ENCODE measurements around the gene ZNF827.

The ZNF827 gene

DNA sequence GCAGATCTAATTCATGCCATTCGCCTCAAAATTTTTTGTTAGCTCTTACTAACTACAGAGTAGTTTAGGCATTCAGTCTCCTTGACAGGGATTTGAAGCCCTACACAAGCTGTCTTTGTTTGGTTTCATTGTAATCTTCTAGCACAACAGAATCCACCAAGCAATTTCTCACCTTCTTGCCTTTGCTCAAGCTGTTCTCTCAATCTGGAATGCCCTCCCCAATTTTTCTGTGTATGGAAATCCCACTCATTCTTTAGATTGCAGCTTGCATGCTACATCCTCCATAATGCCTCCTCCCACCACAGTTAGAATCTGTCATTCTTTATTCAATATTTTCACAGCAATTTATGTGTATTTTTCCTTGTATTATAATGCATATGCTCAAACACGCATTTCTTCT lies 195.0 kb downstream of the ZNF827 start:
- no peak for DNase-seq

DNA sequence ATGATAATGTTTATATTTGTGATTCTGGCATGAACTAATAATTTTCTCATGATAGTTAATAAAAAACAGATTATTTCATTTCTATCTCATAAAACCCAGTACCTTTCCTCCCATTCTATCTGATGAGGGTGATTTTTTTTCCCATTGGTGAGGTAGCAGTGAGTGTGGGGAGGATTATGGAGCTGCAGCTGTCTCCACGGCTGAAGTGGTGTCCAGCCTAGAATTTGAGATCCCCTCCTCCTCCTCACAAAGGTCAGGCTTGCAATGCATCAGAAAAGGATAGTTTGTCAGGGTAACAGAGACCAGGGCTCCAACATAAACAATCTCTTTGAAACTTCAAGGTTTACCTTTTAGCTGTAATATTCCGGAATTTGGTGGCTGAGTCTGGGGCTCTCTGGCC lies 197.8 kb downstream of the ZNF827 start:
- no peak for DNase-seq

DNA sequence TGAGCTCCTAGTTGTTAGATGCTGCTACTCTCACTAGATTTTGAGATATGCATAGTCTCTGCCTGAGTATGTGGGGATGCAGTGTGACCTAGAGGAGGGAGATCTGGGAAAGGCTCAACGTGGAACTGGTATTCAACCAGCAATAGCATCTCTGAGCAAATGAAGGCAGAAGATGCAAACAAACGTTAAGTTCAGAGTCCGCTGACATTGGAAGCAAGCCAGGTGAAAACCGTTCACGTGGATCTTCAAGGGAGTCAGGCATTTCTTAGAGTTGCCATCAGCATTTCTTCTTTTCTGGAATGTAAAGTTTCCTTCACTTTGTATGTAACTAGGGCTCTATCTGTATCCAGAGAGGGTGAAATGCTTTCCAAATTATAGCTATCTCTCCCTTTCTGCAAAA lies 198.8 kb downstream of the ZNF827 start:
- DNase-seq: no peak

DNA sequence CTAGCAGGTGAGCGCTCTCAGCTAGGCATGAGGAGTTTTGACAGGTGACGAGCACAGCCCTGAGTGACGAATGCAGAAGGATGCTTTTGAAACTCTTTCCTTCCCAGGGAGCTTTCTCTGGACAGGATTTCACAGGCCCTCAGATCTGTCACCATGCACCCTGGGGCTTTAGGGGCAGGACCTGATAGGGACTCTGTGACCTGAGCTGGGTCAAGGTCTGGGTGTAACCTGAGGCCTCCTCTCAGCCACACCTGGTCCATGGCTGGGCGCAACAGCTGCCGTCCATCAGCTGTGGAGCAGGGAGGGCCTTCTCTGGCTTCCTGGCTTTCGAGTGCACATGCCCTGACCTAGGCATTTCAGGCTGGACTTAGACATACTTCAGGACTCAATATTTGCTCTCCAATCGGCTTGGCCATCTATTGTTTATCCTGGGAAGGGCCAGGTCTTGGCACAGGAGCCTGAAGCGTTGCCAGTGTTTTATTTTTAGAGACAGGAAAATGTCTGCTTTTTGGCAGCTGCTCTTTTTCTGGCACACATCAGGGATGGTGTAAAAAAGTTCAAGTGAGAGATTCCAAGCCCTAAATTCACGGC lies 202.3 kb downstream of the ZNF827 start:
- DNase-seq: peak; percentile 49

DNA sequence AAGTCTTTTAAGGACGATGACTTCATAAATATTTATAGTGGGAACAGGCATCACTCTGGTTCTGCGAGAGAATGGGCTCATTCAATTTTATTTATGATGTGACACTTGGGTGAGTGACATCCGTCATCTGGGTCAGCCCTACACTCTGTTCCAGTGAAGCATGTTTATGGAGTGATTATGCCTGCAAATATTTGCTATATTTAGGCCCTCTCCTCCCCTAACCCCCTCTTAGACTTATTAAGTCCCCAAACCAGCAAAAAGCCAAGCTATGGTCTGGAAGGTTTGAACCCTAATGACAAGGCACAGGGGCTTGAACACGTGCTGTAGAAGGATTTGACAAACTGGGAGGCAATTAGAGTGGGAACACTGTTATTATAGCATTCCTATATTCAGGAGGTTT lies 202.8 kb downstream of the ZNF827 start:
- no peak for DNase-seq

DNA sequence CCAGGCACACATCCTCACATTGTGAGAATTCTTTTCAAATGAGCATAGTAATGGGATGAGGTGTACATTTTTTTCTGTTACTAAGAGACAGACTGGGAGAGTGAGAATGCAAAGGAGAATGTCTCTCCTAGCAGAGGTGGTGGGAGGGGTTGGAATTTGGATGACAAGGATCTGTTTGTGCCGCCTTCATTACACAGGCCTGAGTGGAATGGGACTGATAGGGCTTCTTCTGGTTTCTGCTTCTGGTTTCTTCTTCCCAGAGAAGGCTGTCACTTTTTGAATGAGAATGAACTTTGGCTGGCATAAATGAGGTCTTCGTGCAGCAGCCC lies 203.3 kb downstream of the ZNF827 start:
- no peak for DNase-seq

DNA sequence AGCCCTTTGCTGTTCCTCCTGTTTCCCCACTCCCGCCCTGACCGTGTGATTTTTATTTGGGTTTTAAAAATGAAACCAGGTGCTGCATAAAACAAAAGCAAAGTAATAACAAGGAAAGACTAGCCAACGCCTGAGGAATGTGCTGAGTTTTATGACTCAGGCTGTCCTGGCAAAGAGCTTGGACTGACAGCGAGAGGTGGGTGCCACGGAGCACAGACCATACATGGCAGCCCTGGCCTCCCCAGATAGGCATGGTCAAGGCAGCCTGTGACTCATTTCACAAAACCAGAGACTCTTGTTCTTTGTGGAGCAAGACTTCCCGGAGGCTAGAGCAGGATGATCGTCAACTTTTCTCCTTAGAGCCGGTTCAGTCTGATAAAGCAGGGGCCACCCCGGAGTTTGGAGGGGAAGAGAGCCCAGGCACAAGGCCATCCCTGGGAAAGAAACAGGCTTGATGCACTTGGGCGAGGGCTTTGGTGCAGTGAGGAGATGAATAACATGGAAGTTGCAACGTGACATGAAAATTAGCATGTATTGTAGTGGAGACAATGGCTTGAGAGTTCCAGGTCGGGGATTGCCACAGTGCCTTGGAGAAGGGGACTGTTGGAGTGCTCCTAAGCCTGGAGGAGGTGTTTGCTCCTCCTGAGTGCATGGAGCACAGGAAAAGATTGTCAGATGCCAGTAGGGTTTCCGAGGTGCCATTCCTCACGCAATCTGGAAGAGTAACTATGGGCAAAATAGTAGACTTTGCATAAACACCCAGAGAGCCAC lies 203.9 kb downstream of the ZNF827 start:
- no peak for DNase-seq

DNA sequence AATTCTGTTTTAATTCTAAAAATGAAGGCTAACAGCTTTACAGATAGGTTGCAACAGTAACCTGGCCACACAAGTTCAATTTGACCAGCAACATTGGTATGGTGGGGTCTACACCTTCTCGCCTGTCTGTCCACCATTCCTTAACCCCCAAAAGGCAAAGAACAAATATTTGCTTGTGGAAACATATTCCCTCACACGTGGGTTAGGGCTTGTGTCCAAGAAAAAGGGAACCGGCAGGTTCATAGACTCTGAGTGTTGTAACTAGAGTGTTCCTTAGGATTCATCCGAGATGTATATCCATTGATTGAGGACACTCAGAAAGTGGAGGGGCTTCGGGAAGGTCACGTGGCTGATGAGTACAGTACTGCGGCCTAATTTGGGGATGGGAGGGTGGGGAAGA lies 204.6 kb downstream of the ZNF827 start:
- no peak for DNase-seq

DNA sequence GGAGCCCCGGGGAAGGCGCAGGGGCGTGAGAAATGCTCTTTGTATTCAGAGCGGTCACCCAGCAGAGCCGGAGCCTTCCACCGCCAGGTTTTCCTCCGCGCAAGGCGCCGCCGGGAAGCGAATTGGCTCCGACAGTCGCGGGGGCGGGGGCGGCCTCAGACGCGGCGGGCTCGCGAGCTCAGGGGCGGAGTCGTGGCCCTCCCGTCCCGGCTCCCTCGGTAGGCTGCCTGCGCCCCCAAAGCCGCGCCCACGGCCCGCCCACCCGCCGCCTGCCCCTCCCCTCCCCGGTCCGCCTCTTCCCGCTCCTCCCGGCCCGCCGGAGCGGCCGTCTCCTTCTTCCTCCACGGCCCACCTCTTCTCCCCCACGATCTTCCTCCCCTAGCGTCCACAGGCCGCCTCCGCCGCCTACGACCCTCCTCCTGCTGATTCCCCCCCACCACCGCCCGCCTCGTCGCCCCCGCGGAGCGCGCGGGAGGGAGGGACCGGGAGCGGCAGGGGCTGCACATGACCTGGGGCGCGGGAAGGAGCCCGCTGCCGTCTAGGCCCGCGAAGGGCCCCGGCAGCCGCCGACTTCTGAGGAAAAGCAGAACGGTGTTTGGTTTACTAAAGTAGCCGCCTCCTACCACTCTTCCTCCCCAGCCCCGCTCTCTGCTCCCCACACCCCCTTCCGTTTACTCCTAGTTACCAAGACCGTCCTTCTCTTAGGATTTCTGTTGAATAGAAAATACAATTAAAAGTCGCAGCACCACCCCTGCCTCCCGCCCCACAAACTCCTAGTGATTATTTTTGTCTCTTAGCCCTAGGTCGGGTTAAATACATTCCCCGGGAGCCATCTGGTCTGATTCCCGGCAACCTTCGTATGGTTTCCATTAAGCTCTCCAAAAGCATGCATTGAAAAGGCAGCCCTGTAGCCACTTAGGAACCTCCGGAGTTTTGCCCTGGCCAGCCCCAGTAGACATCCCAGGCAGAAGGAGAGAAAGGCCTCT lies 205.4 kb downstream of the ZNF827 start:
- DNase-seq: peak; percentile 96

DNA sequence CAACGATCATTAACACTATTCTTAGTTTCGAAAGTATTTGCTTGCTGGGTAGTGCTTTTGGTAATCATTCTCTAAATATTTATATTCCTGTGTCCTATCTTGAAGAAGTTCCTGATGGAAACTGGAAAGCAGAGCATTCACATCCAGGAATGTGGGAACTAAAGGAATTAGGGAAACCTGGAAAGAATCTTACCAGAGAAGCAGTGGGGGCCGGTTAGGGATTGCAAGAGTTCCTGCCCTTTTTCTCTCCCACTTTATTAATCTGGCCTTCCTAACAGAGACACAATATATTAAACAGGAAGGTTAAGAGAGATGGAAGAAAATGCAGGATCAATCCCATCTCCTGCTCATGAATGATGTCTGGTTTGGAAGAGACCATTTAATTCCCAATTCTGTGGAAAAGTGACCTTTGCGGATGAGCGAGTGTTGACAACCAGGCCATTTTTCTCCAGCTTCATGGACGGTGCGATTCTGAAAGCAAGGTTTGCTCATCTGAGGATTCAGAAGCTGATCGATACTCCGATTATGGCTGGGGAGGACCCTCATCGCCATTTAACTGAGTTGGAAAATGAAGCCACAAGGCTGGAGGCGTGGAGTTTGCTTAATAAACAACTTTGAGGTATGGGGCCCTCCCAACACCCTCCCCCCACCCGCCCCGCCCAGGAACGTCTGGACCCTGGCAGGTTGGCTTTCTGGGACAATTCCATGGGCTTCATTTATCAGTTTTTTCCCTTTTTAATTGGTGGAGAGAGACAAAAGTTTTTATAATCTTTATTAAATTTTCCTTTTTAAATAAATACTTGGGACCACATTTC lies 206.4 kb downstream of the ZNF827 start:
- no peak for DNase-seq

DNA sequence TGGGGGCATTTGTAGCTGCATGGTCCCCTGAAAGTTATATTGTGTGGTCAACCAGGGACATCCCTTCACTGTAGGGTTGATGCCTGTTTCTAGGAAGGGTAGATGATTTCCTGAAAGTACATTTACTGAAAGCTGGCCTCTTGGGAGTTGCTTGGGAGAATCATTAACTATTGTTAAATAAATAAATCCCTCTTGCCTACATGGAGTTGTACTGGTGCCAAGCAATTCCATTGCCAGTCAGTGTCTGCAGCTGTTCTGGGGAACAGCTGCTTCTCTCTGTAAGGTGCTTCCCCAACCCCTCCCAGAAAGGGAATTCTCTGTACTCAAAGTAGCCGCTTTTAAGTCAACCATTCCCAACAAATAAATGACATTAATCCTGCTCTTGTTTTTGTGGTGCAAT lies 207.6 kb downstream of the ZNF827 start:
- peak; percentile 89 for DNase-seq

DNA sequence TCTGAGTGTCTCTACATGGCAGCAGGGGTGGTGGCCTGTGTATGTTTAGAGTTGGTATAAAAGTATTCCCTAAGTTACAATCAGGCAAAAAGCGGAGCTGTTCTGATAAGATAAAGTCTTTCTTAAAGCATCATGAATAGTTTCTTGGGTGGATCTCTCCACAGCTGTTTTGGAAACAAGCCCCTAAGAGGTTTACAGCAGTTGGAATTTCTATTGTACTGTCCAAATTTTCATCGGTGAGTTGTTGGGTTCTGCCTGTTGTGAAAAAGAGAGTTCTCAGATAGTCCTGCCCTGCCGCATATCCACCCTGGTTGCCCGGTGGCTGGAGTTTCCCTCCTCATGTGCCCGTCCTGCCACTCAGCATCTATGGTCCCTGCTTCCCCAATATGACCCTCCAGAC lies 208.6 kb downstream of the ZNF827 start:
- no peak for DNase-seq

DNA sequence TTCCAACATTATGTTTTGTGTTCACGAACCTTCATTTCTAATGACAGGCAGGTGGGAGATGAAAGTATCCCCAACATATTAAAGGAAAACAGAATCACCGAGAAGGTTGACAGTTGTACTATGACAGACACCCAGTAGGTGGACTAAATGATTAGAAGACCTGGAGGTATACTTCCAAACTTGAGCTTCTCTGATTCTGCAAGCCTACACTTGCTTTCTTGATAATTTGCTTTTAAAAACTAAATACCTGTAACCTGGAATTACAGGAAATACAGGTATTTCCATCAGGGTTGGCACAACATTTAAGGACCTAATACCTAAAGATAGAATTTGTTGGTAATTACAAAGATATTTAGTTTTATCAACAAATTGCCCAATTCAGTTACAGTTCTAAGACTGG lies 215.3 kb downstream of the ZNF827 start:
- DNase-seq: no peak

DNA sequence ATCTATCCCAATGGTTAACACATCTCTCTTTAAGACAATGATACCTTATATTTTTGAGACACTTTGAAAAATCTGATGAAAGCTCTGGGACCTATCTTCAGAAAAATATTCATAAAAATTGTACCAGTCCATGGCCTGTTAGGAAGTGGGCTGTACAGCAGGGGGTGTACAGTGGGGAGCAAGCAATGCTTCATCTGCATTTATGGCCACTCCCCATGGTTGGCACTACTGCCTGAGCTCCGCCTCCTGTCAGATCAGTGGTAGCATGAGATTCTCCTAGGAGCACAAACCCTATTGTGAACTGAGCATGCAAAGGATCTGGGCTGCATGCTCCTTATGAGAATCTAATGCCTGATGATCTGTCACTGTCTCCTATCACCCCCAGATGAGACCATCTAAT lies 216.1 kb downstream of the ZNF827 start:
- no peak for DNase-seq

DNA sequence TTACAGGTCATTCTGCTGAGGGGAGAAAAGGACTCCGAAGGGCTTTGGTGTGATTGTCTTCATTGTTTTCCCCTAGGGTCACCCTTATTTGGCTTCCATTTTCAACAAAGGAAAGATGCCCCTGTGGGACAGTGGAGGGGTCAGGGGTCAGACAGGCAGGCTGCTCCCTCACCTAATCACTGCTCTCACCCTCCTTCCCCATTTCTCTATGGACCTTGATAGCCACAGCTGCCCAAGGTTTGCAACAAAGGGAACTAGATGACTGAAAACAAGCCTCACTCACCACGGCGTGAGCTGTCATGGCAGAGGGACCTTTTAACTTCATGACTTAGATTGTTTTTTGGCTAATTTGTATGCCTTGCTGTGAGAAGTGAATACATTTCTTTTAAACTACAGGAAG lies 218.0 kb downstream of the ZNF827 start:
- no peak for DNase-seq

DNA sequence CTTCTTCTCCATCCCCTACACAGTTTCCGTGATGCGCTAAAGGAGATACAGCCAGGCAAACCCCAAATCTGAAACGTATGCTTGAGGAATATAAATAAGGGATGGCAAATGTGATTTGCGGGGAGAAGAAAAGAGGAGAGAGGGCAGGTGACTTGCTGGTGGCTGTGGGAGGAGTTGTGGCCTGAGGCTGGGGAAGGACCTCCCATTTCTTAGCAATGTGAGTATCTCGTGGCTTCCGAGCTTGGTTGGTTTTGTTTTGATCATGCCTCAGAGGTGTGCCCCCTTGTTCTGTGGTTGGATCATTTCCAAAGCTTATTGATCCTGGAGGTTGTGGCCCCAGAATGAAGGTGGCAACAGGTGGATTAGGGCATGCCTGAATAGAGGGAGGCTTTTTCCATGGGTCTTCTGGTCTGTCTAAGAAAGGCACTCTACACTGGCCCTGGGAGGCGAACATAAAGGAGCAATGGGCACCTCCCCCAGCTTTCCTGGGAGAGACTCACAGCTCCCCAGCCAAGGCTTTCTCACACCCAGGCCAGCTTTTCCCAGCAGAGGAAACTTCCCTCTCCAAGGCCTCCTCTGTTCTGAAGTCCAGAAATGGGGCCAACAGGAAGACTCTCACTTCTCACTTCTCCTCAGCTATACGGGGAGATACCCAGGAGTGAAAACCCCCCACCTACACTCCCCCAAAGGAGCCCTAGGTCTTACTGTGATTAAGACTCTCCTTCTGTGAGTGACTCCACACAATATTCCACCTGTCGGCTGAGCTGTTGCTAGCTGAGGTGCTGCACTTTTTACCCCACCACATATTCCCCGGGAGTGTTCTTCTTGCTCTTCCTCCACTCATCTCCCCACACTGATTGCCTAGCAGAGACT lies 218.6 kb downstream of the ZNF827 start:
- DNase-seq: no peak

DNA sequence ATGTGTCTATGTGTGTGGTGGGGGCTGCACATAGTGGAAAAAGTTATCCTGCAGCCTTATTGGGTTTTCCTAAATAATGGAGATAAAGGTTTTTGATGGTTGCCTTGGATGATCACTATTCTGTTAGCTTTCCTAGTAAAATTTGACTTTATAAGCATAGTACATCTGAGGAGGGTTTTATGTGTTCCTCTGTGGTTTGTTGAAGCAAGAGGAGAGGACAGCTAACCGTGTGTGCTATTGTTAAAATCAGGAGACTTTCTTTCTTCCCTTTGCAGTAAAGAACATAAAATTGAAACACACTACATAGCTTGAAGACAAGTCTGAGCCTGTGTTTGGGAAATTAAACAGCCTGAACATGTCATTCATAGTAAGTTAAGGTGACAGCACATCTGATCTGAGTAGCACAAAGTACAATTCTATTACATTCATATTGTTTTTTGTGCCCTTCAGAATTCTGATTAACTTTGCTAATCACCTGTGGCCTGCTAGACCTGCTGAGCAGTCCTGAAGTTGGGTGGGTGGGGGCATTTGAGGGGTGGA lies 221.9 kb downstream of the ZNF827 start:
- DNase-seq: no peak

DNA sequence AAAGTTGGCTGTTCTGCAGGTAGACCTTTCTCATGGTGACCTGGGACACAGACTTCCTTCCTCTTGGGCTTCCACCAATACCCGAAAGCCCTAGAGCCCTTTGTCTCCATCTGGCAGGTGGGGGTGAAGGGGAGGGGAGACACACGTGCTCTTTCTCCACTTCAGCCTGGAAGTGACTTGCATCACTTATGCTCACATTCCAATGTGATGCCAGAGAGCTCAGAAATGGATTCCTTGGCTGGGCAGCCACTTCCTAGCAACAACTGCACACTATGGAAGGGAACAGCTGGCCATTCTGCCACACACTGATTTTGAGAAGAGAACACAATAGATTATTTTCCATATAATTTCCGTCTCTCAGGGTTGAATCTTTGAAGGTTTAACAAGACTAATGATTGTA lies 222.4 kb downstream of the ZNF827 start:
- no peak for DNase-seq

DNA sequence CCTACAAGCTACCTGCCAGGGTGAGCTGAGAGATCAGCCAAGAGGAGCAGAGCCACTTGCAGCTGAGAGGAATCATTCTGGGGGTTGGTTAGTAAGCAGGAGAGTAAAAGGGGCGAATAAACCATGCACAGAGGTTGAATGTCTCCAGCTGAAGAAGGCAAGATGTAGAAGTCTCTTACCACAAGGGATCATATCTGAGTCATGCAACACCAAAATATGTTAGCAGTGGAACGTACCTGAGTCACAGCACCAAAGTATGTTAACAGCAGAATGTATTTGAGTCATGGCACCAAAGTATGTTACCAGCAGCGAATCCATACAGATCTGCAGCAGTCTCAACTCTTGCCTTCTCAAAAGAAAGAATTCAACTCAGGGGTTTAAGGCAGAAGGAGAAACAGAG lies 228.8 kb downstream of the ZNF827 start:
- no peak for DNase-seq

DNA sequence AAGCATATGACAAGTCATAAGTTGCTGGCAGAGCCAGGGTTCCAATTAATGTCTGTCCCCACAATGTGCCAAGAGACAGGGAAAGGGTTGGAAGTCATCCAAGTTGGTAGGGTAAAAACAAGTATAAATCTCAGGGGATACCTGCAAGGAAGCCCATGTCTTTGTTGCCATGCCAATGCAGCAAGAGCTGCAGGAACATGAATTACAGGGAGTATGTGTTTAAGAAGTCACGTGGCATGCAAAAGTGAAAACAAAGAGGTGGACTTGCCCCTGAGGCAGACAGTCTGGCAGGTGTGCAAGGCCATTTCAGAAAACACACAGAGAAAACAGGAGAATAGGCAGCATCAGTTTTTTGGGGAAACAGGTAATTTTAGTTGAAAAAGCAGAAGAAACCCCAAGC lies 229.3 kb downstream of the ZNF827 start:
- DNase-seq: peak; percentile 61

All from NCI-H1092 treated with DMSO at 0.1 percent for 48 hours (cell line).